B cell (primary cell): ENCODE data around the gene NTPCR.

ENCODE experiments used
- EZH2 ChIP-seq: IDR thresholded peaks from 2 replicates; pipeline ENCODE4 v1.6.1; 2012; ENCODE audit warnings: borderline replicate concordance, low read depth, mild to moderate bottlenecking, moderate library complexity, low read length; ENCODE audit not compliant: insufficient read depth, poor library complexity, severe bottlenecking
- TF ChIP-seq, protein P1 (sequence below): fragments of 200-600 bp; IDR thresholded peaks from one replicate; pipeline ENCODE4 v1.8.0; 2022; ENCODE audit warnings: antibody characterized with exemption, mild to moderate bottlenecking

DNA sequence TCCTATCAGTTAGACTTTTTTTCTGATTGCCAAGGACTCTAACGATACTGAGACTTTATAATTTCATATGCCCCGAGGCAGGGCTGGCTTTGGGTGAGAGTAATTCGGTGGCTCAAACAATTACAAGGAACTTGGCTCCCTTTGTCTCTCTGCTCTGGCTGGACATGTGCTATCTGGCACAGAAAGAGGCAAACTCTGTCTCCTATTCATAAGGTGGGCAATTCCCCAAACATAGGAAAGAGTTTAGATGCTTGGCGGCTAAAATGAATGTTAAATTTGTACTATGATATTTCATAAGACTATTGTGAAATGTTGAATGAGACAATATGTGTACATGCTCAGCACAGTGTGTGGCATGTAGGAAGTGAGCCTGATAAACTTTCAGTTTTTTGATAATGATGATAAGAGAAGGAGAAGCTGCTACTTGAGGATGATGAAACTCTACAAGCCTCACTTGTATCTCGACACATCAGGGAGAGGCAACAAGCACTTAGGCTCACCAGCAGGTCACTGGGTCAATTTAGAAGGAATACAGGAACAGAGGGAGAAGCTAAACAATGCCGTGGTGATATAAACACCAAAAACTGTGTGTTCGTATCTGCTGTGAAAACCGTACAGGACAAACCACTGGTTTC, 12.6 kb upstream of the NTPCR start:
- TF ChIP-seq, protein P1, sequence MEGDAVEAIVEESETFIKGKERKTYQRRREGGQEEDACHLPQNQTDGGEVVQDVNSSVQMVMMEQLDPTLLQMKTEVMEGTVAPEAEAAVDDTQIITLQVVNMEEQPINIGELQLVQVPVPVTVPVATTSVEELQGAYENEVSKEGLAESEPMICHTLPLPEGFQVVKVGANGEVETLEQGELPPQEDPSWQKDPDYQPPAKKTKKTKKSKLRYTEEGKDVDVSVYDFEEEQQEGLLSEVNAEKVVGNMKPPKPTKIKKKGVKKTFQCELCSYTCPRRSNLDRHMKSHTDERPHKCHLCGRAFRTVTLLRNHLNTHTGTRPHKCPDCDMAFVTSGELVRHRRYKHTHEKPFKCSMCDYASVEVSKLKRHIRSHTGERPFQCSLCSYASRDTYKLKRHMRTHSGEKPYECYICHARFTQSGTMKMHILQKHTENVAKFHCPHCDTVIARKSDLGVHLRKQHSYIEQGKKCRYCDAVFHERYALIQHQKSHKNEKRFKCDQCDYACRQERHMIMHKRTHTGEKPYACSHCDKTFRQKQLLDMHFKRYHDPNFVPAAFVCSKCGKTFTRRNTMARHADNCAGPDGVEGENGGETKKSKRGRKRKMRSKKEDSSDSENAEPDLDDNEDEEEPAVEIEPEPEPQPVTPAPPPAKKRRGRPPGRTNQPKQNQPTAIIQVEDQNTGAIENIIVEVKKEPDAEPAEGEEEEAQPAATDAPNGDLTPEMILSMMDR, result no peak
- TF ChIP-seq EZH2, result no peak
